ENCODE results near the gene SHISAL2A. TPM values are rescaled to one million over a fixed set of nuclear protein-coding genes. Genes with fewer than 3 reads are reported as not detected.

Gene SHISAL2A
- total and polyA plus RNA-seq, 2 of the 4 experiments (the other 2 are of a cell fraction) = not detected

GRCh38 chr1:52706136-52706670, 73.2 kb downstream of the SHISAL2A start:
- Histone ChIP-seq H3K4me2 (ENCODE audit: low read depth, low read length) (no peak overlapping the region), H3K79me1 (ENCODE audit: low read depth in 1 of 2, low read length in 2 of 2) (peaks cover 0 to 4% of the 10 kb centered on the region in 2 experiments; a peak in 1 of 4 replicates), H3K14ac (replicated peaks; ENCODE audit: low read depth, low read length) (0 out of 2 replicates have a peak overlapping the region, but pooled peaks have one; percentile 29), H3K56ac (ENCODE audit: extremely low read depth, insufficient read depth, low read length) (no peak overlapping the region), H2BK20ac (ENCODE audit: low read depth, low read length) (peak overlapping the region; percentile 25; the same call in 1 of the 2 replicates), H2BK15ac (ENCODE audit: low read depth, low read length) (no peak overlapping the region; the same call in 2 of the 3 replicates), H2AFZ (replicated peaks; ENCODE audit: low read length, poor library complexity) (no peak overlapping the region), H3K9me1 (ENCODE audit: insufficient read depth, low read length) (peaks cover 10% of the 10 kb centered on the region), H3K27me3 (ENCODE audit: control insufficient read depth, insufficient read depth, low read length) (no peaks in the 10 kb centered on the region), H4K20me1 (ENCODE audit: insufficient read depth, low read length) (no peaks in the 10 kb centered on the region), H3K36me3 (ENCODE audit: control insufficient read depth, insufficient read depth, low read length) (no peaks in the 10 kb centered on the region), H3K4me3 (ENCODE audit: insufficient read depth, low read depth, low read length) (no peak overlapping the region), H2BK5ac (ENCODE audit: low read depth, low read length, poor library complexity, severe bottlenecking) (no peak overlapping the region), H3K9ac (ENCODE audit: low read depth, low read length) (no peak overlapping the region), H2AK9ac (replicated peaks; ENCODE audit: low read depth, low read length, poor library complexity) (peak overlapping the region; percentile 28), H3K4me1 (ENCODE audit: control insufficient read depth, insufficient read depth, low read length) (peaks cover 4% of the 10 kb centered on the region), H3K4ac (ENCODE audit: low read depth, low read length) (peak overlapping the region; percentile 29), H4K91ac (ENCODE audit: insufficient read depth, low read depth, low read length) (peak overlapping the region; percentile 15; the same call in 1 of the 2 replicates), H4K5ac (ENCODE audit: low read depth, low read length) (no peak overlapping the region), H2AK5ac (ENCODE audit: low read depth, low read length) (peak overlapping the region; percentile 43), H3K18ac (ENCODE audit: low read depth, low read length) (no peak overlapping the region), H3K23ac (ENCODE audit: low read depth, low read length) (no peak overlapping the region), H3K9me3 (ENCODE audit: control insufficient read depth, insufficient read depth, low read length) (no peaks in the 10 kb centered on the region), H4K8ac (ENCODE audit: low read depth in 2 of 2, low read length in 2 of 2) (0 out of 4 replicates have a peak overlapping the region, but pooled peaks of 1 of the 2 experiments have one; percentile 20), H3K27ac (ENCODE audit: insufficient read depth, low read length) (no peak overlapping the region), H2BK120ac (ENCODE audit: low read depth, low read length) (peak overlapping the region; percentile 34; the same call in 1 of the 2 replicates)
- BruUV-seq (replicated peaks) = no TSS peak
- dilution Hi-C loops (cut with HindIII; ENCODE audit: low sequenced_read_pairs, unreplicated experiment) (no loop called here), in situ Hi-C loops (cut with MboI; ENCODE audit: low sequenced_read_pairs) (loop anchor here (10.0 kb wide), 1 partner anchor 479 kb away; no protein-coding TSS in a partner anchor), intact Hi-C loops (cut with micrococcal nuclease) (loop anchor here (10.0 kb wide), 1 partner anchor 219 kb away; the partner anchor contains the start of genes ECHDC2 and SCP2)
- 100% methylated on average over 2 of the region's 6 CpGs; no CpG with 5 or more reads in 1 of the 2 experiments for WGBS, 2 experiments (ENCODE audit: extremely low coverage in 2 of 2, insufficient read length in 1 of 2)
- ATAC-seq (ENCODE audit: low read depth) (no peak), DNase-seq (no peak)
- ChIA-PET POLR2A (ENCODE audit: unreplicated experiment) (no interaction called here), CTCF (no interaction called here)
- TF ChIP-seq MXI1 (IDR thresholded peaks at IDR 0.05; ENCODE audit: borderline replicate concordance, low read depth, low read length) = no peak
- TF ChIP-seq USF2 (IDR thresholded peaks at IDR 0.05; ENCODE audit: low read depth, low read length) = no peak
- TF ChIP-seq CHD1 (IDR thresholded peaks at IDR 0.05; ENCODE audit: low read depth, low read length) = no peak
- no peak for TF ChIP-seq RAD21 (IDR thresholded peaks at IDR 0.05; ENCODE audit: low read length)
- no peak for TF ChIP-seq CEBPB (IDR thresholded peaks at IDR 0.05; ENCODE audit: low read depth, low read length)
- no peak for TF ChIP-seq BHLHE40 (IDR thresholded peaks at IDR 0.05; ENCODE audit: low read depth, low read length)
- no peak for TF ChIP-seq MAFK (IDR thresholded peaks at IDR 0.05; ENCODE audit: low read depth, low read length)

Other genes with a start within 250 kb of the SHISAL2A start
- gene ORC1, start 228.7 kb upstream of the SHISAL2A start, total RNA-seq (2012; rRNA removed) = 9.7 and 10.6 TPM in 2 replicates
- gene ORC1, start 228.7 kb upstream of the SHISAL2A start, polyA plus RNA-seq (2012; rRNA removed) = 5.9 and 6.3 TPM in 2 replicates
- 17.2 and 23.5 TPM in 2 replicates for gene PRPF38A, start 228.6 kb upstream of the SHISAL2A start, total RNA-seq (2012; rRNA removed)
- gene PRPF38A, start 228.6 kb upstream of the SHISAL2A start, polyA plus RNA-seq (2012; rRNA removed) = 14.9 and 19.0 TPM in 2 replicates
- gene TUT4, start 80.1 kb upstream of the SHISAL2A start, total RNA-seq (2012; rRNA removed) = 10.9 and 28.6 TPM in 2 replicates
- gene TUT4, start 80.1 kb upstream of the SHISAL2A start, polyA plus RNA-seq (2012; rRNA removed) = 40.0 and 42.7 TPM in 2 replicates
- 3.1 and 3.4 TPM in 2 replicates for gene GPX7, start 30.8 kb upstream of the SHISAL2A start, total RNA-seq (2012; rRNA removed)
- 3.2 and 3.8 TPM in 2 replicates for gene GPX7, start 30.8 kb upstream of the SHISAL2A start, polyA plus RNA-seq (2012; rRNA removed)
- 17.5 and 20.3 TPM in 2 replicates for gene COA7, start 65.2 kb downstream of the SHISAL2A start, total RNA-seq (2012; rRNA removed)
- gene COA7, start 65.2 kb downstream of the SHISAL2A start, polyA plus RNA-seq (2012; rRNA removed) = 8.9 and 9.3 TPM in 2 replicates
- gene ZYG11B, start 93.3 kb downstream of the SHISAL2A start, total RNA-seq (2012; rRNA removed) = 46.1 and 55.2 TPM in 2 replicates
- 6.5 and 8.1 TPM in 2 replicates for gene ZYG11B, start 93.3 kb downstream of the SHISAL2A start, polyA plus RNA-seq (2012; rRNA removed)
- gene ZYG11A, start 209.6 kb downstream of the SHISAL2A start, total RNA-seq (2012; rRNA removed) = 1.9 and 2.0 TPM in 2 replicates
- gene ZYG11A, start 209.6 kb downstream of the SHISAL2A start, polyA plus RNA-seq (2012; rRNA removed) = 0.49 and 0.63 TPM in 2 replicates